HL-60 (cell line): ENCODE measurements around the gene LRP1B.
"Not testable (repeated sequence)": the region's sequence is repeated elsewhere in the genome, so short reads cannot be mapped to it uniquely, and the experiment has no call there.

Experiments
- DNase-seq, 2 experiments: peaks; one replicate each; pipeline ENCODE4 v3.0.0-alpha.2; 2010 to 2020; ENCODE audit warnings: low read depth in 1 of 2, low spot score in 1 of 2
- H3K27ac ChIP-seq: fragments of 250-450 bp; sonication (Bioruptor Pico); replicated peaks from 2 replicates; pipeline ENCODE4 v1.5.1; 2020; ENCODE audit warnings: mild to moderate bottlenecking, moderate library complexity
- H3K27me3 ChIP-seq: fragments of 250-450 bp; sonication (Bioruptor Pico); 2 replicates; pipeline ENCODE4 v1.5.1; 2021; ENCODE audit warnings: mild to moderate bottlenecking, moderate library complexity; ENCODE audit not compliant: insufficient read depth, poor library complexity, severe bottlenecking
- H3K4me3 ChIP-seq: replicated peaks from 2 replicates; pipeline ENCODE4 v1.5.1; 2011; ENCODE audit warnings: mild to moderate bottlenecking, control low read depth, low read length; ENCODE audit not compliant: insufficient read depth
- CTCF ChIP-seq: IDR thresholded peaks from one replicate; pipeline ENCODE4 v1.5.1; 2011; ENCODE audit warnings: low read length, control low read depth, inconsistent platforms; ENCODE audit not compliant: insufficient read depth
- GABPA ChIP-seq: IDR thresholded peaks from 2 replicates; pipeline ENCODE4 v1.6.1; 2012; ENCODE audit warnings: low read depth
- POLR2AphosphoS5 ChIP-seq: IDR thresholded peaks from 2 replicates; pipeline ENCODE4 v1.6.1; 2012; ENCODE audit warnings: low read depth
- REST ChIP-seq: IDR thresholded peaks from 2 replicates; pipeline ENCODE4 v1.6.1; 2012; ENCODE audit warnings: low read depth; ENCODE audit not compliant: insufficient replicate concordance
- SPI1 ChIP-seq: IDR thresholded peaks from 2 replicates; pipeline ENCODE4 v1.6.1; 2012; ENCODE audit warnings: low read depth, mild to moderate bottlenecking, borderline replicate concordance

The LRP1B gene

GRCh38 chr2:142088058-142088568 lies 42.7 kb downstream of the LRP1B start:
- TF ChIP-seq SPI1 (no peak), REST (no peak)
- H3K4me3 ChIP-seq, result no peak overlapping the region
- no peaks in the 10 kb centered on the region for H3K27me3 ChIP-seq
- no peak for DNase-seq
- no peak overlapping the region for H3K27ac ChIP-seq

GRCh38 chr2:142087585-142087984 lies 43.2 kb downstream of the LRP1B start:
- not testable (repeated sequence) for H3K4me3 ChIP-seq, H3K27ac ChIP-seq, DNase-seq, H3K27me3 ChIP-seq

GRCh38 chr2:142082368-142082767 lies 48.4 kb downstream of the LRP1B start:
- H3K4me3 ChIP-seq, result no peak overlapping the region
- no peaks in the 10 kb centered on the region for H3K27me3 ChIP-seq
- H3K27ac ChIP-seq, result no peak overlapping the region
- DNase-seq, result no peak
- no peak for TF ChIP-seq GABPA
- TF ChIP-seq SPI1, result no peak
- TF ChIP-seq REST, result no peak
- TF ChIP-seq POLR2AphosphoS5, result no peak

- no peak for DNase-seq
- TF ChIP-seq CTCF, result no peak
- TF ChIP-seq REST, result no peak
- TF ChIP-seq POLR2AphosphoS5, result no peak
- no peak for TF ChIP-seq SPI1
- no peak for TF ChIP-seq GABPA
- Histone ChIP-seq H3K4me3 (no peak overlapping the region), H3K27ac (no peak overlapping the region), H3K27me3 (no peaks in the 10 kb centered on the region)
These were observed 54.5 kb downstream of the LRP1B start for GRCh38 chr2:142076317-142076716.

DNA sequence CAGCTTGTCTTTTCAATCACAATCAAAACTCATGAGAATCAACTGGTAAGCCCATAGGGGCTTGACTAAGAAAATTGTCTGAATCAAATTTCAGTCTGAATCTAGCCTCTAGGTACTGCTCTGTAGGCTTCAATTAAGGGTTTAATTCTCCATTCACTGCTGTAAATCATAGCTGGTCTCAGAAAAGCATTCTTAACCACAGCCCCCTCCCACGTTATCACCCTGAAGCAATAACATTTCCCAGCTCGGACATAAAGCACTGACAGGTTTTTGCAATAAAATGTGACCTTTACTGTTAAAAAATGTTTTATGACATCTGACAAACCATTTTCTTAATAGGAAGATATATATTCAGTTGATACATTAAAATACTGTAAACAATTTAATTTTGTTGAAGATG lies 55.0 kb downstream of the LRP1B start:
- no peaks in the 10 kb centered on the region for H3K27me3 ChIP-seq

More for the DNA sequence above, 55.0 kb downstream of the LRP1B start:
- DNase-seq, result no peak
- Histone ChIP-seq H3K4me3 (no peak overlapping the region), H3K27ac (no peak overlapping the region)
- TF ChIP-seq POLR2AphosphoS5 (no peak), CTCF (no peak), REST (no peak), GABPA (no peak), SPI1 (no peak)
